ENCODE results near the gene MOB1B. TPM values are rescaled to one million over a fixed set of nuclear protein-coding genes. Genes with fewer than 3 reads are reported as not detected.

The MOB1B gene
- total RNA-seq, 1 experiment from 2014 or later, result 33.2 TPM

DNA sequence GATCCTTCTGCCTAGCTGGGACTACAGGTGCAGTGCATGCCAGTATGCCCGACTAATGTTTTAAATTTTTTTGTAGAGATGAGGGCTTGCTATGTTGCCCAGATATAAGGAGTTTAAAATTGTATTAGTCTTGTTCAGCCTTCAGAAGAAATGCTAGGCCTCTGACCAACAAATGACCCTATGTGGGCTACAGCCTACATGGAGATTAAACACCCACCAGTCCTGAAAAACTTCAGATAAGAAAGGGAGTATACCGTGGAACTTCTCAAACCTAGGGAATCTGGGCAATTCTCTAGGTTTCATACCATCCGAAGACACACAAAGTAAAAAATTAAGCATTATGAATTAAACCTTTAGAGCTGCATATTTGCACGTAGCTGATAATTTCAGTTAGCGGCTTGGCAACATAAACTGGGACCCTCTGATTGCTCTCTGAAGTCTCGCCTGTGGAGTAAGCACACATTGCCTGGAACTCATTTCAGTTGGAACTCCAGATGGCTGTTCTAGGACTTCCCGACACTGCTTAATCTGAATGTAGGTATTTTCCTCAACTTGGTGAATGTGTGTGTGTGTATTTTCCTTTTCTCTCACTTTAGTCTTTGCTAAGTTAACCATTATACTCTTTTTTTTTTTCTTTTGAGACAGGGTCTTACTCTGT, 33.0 kb downstream of the MOB1B start:
- Histone ChIP-seq H3K9ac (ENCODE audit: low read length) (no peak overlapping the region), H3K36me3 (ENCODE audit: control insufficient read depth in 1 of 2, insufficient read depth in 2 of 2, low read length in 2 of 2) (no peaks in the 10 kb centered on the region), H3K79me2 (ENCODE audit: insufficient read depth, low read length) (peaks cover 23% of the 10 kb centered on the region), H3K4me1 (ENCODE audit: control insufficient read depth in 1 of 2, insufficient read depth in 2 of 2, low read length in 2 of 2) (no peaks in the 10 kb centered on the region), H2AFZ (ENCODE audit: low read depth, low read length, poor library complexity, severe bottlenecking) (no peak overlapping the region), H3K27ac (ENCODE audit: low read depth, low read length) (no peak overlapping the region), H3K27me3 (ENCODE audit: insufficient read depth, low read length) (no peaks in the 10 kb centered on the region), H3K4me2 (ENCODE audit: low read length) (no peak overlapping the region), H3K4me3 (replicated peaks in 1 of 2; ENCODE audit: low read depth in 1 of 2, low read length in 2 of 2) (no peak overlapping the region), H4K20me1 (ENCODE audit: insufficient read depth) (0 out of 2 replicates have a peak, but pooled peaks cover 3% of the 10 kb centered on the region), H3K9me3 (ENCODE audit: control insufficient read depth in 1 of 2, insufficient read depth in 1 of 2, low read depth in 1 of 2, low read length in 2 of 2) (no peaks in the 10 kb centered on the region), H3K9me2 (ENCODE audit: insufficient read depth) (no peaks in the 10 kb centered on the region)
- no peak for TF ChIP-seq YY1 (IDR thresholded peaks at IDR 0.05; ENCODE audit: extremely low read depth, insufficient replicate concordance, low read depth, low read length)
- TF ChIP-seq RAD21 (IDR thresholded peaks at IDR 0.05; ENCODE audit: low read depth), result no peak
- no peak for TF ChIP-seq CEBPB (IDR thresholded peaks at IDR 0.05; ENCODE audit: low read depth)
- no peak for TF ChIP-seq ZNF274 (IDR thresholded peaks at IDR 0.05; ENCODE audit: low read depth, low read length)
- TF ChIP-seq EGR1 (IDR thresholded peaks at IDR 0.05; ENCODE audit: low read depth), result no peak
- no peak for TF ChIP-seq CBX3 (IDR thresholded peaks at IDR 0.05; ENCODE audit: low read depth)
- TF ChIP-seq EZH2phosphoT487 (IDR thresholded peaks at IDR 0.05; ENCODE audit: borderline replicate concordance), result no peak
- TF ChIP-seq ELF1 (IDR thresholded peaks at IDR 0.05; ENCODE audit: borderline replicate concordance, low read depth), result no peak
- TF ChIP-seq POLR2AphosphoS5 (IDR thresholded peaks at IDR 0.05; ENCODE audit: low read depth, low read length), result no peak
- TF ChIP-seq SP1 (IDR thresholded peaks at IDR 0.05; ENCODE audit: low read depth), result no peak
- TF ChIP-seq, protein P1, sequence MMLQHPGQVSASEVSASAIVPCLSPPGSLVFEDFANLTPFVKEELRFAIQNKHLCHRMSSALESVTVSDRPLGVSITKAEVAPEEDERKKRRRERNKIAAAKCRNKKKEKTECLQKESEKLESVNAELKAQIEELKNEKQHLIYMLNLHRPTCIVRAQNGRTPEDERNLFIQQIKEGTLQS (IDR thresholded peaks at IDR 0.05), result no peak
- TF ChIP-seq EZH2 (IDR thresholded peaks at IDR 0.05), result no peak
- ChIA-PET RAD21 (ENCODE audit: low non-redundant PET in 1 of 2, low total read pairs in 2 of 2, uncharacterized antibody in 2 of 2, unreplicated experiment in 2 of 2) (no interaction called here), POLR2A (interaction anchor here (0.6 kb wide), 1 partner anchor 69 kb away, joined by 3 read pairs; no protein-coding TSS in a partner anchor), CTCF (no interaction called here)
- DNase-seq (ENCODE audit: low read depth, low spot score), result no peak
- no peak for ATAC-seq
- BruUV-seq (replicated peaks), result no TSS peak
- intact Hi-C loops (cut with micrococcal nuclease), result loop anchor here (10.0 kb wide), 1 partner anchor 930 kb away; no protein-coding TSS in a partner anchor

Data from HCT116 (cell line).